HG02852 (cell line): ENCODE data around the gene SIPA1L3.
"Not testable (repeated sequence)": the region's sequence is repeated elsewhere in the genome, so short reads cannot be mapped to it uniquely, and the experiment has no call there.

ENCODE experiments used
- ATAC-seq: cut with Tn5 transposase; IDR thresholded peaks from one replicate; pipeline ENCODE4 v1.9.1; 2021; ENCODE audit warnings: mild to moderate bottlenecking, moderate library complexity; ENCODE audit not compliant: unreplicated experiment

The SIPA1L3 gene, protein sequence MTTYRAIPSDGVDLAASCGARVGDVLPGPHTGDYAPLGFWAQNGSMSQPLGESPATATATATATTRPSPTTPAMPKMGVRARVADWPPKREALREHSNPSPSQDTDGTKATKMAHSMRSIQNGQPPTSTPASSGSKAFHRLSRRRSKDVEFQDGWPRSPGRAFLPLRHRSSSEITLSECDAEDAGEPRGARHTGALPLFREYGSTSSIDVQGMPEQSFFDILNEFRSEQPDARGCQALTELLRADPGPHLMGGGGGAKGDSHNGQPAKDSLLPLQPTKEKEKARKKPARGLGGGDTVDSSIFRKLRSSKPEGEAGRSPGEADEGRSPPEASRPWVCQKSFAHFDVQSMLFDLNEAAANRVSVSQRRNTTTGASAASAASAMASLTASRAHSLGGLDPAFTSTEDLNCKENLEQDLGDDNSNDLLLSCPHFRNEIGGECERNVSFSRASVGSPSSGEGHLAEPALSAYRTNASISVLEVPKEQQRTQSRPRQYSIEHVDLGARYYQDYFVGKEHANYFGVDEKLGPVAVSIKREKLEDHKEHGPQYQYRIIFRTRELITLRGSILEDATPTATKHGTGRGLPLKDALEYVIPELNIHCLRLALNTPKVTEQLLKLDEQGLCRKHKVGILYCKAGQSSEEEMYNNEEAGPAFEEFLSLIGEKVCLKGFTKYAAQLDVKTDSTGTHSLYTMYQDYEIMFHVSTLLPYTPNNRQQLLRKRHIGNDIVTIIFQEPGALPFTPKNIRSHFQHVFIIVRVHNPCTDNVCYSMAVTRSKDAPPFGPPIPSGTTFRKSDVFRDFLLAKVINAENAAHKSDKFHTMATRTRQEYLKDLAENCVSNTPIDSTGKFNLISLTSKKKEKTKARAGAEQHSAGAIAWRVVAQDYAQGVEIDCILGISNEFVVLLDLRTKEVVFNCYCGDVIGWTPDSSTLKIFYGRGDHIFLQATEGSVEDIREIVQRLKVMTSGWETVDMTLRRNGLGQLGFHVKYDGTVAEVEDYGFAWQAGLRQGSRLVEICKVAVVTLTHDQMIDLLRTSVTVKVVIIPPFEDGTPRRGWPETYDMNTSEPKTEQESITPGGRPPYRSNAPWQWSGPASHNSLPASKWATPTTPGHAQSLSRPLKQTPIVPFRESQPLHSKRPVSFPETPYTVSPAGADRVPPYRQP (N-terminal part only)

DNA sequence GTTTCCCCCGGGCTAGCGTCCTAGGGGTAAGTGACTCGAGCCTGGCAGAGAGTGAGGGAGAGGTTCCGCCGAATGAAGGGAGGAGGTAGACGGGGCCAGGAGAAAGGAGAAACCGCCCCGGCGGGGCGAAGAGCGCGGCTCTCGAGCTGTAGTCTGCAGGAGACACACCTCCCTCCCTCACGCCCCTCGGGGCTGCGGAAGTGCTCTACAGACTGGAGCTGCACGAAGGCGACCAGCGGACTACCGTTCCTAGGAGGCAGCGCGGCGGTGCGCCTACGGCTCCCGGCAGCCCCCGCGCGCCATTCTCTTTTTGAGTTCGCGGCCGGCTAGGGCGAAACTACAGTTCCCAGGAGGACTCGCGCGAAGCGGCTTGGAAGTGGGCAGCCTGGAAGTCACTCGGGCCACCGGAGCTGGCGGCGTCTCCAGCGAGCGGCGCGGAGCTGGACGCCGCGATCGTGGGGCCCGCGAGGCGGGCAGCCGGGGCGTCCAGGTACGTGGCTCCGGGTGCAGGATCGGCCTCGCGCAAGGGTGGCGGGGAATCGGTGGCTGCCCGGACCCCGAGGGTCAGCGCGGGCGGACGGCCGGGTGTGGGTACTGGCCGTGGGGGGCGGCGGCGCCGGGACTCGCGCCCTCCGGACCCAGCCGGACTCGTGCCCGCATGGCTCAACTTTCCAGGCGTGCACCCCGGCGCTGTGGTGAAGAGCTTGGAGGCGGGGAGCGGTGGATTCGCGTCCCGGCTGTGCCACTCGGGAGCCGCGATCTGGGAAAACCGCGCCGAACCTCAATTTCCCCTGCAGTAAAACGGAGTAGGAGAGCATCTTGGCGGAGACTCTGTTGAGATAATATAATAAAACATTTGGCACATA lies at the start of gene SIPA1L3:
TSS of gene SIPA1L3 (plus strand) at position 340 of the 866 bp plus-strand sequence. CDS start 174,358 bp downstream, outside the sequence.
- ATAC-seq, result peak; percentile 80

DNA sequence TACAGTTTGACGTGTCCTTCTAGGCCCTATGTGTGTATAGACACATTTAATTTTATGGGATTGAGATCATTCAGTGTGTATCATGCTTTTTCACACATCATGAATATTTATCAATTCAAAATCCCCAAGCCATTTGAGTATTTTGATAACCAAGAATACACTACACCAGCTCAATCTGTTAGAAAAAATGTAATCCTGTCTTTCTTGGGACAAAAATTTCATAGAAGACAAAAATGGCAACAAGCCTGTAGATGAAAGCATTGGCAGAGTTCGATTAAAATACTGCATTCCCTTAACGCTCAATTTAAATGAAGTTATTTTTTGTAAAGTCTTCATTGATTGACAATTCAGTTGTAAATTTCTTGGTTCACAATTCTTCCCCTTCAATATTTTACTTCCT lies 42.5 kb upstream of the SIPA1L3 start:
- no peak for ATAC-seq

DNA sequence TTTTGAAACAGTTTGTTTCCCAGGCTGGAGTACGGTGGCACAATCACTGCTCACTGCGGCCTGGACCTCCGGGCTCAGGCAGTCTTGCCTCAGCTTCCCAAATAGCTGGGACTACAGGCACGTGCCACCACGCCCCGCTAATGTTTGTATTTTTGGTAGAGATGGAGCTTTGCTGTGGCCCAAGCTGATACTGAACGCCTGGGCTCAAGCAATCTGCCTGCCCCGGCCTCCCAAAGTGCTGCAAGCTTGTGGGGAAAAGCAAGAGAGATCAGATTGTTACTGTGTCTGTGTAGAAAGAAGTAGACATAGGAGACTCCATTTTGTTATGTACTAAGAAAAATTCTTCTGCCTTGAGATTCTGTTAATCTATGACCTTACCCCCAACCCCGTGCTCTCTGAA lies 41.1 kb upstream of the SIPA1L3 start:
- not testable (repeated sequence) for ATAC-seq

DNA sequence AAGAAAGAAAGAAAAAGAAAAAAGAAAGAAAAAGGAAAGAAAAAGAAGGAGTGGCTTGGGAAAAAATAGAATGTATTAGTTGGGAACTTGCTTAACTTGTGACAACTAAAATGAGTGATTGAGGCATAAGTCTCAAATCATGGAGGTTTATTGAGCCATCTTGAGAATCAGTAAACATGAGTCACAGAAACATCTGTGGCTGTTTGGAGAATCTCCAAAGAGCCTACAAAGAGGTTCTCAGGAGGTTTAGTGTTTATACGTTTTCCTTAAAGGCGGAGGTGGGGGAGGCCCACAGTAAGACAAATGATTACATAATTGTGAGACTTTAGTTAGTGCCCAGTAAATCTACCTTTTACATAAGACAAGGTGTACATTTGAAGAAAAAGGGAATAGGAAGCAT lies 39.2 kb upstream of the SIPA1L3 start:
- ATAC-seq, result no peak

DNA sequence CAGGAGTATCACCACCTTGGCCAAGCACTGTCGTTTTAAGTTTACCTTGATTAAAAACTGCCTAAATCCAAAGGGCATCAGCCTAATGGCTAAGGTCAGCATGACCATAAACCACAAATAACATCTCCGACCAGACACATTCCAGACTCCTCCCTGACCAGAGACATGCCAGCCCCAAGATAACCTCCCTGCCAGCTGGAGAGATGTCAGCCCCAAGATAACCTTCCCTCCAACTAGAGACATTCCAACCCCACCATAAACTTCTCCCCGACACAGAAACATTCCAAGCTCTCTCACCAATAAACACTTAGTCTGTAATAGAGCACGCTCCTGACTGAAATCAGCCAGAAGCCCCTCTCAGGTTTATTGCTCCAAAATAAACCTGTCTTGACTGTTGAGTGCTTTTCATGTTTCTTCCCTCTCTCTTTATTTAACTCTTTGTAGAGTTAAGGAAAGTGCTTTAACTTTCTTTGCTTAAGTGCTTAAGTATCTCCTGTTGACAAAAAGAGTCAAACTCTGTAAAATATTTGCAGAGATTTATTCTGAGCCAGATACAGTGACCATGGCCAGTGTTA lies 37.2 kb upstream of the SIPA1L3 start:
- no peak for ATAC-seq

DNA sequence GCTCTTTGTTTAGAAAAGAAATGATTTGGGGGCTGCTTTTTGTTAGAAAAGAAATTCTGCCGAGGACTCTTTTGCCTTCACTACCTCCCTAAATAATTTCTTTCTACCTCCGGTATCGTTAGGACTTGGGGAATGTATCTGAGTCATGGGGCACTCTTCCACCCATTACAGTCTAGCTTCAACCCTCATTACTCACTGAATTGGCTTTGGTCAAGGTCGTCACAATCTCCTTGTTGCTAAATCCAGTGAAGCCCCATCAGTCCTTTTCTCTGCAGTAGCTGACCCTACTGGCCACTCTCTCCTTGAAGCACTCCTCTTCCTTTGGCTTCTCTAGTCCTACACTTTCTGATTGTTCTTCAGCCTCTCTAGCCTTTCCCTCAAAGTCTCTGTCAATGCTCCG lies 34.6 kb upstream of the SIPA1L3 start:
- ATAC-seq, result no peak

DNA sequence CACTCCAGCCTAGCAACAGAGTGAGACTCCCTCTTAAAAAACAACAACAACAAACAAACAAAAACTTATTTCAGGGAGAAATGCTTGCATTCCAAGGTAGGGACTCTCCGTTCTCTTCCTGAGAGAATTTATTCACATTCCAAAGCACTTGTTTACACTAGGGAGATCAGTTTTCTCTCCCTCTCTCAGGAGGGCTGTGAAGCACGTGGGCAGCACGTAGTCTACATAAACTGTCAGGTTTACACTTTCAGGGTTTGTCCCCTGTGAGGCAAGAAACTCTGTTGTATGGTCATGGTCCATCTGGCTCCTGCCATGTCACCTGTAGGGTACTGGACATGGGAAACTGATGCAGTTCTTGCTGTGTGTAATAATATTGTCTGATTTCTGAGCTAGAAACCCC lies 32.2 kb upstream of the SIPA1L3 start:
- no peak for ATAC-seq

DNA sequence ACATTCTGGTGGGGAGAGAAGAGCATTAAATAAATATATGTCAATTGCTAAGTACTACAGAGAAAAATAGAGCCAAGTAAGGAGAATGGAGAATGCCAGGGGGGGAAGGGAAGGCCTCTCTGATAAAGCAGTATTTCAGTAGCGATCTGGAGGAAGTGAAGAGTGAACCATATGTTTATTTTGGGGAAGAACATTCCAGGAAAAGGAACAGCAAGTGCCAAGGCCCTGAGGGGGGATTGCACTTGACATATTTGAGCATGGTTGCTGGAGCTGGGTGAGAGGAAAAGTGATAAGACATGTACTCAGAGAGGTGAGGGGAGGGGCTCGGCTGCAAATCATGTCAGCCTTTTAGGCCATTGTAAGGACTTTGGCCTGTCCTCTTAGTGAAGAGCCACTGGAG lies 31.0 kb upstream of the SIPA1L3 start:
- ATAC-seq, result no peak

DNA sequence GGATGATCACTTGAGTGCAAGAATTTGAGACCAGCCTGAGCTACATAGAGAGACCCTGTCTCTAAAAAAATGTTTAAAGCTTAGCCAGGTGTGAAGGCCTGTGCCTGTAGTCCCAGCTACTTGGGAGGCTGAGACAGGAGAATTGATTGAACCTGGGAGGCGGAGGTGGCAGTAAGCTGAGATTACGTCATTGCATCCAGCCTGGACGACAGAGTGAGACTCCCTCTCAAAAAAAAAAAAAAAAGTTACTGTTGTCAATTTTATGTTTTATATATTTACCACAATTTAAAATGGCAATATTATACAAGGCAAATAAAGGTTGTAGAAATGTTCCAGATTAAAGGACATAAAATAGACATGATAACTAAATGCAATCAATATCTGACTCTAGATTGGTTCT lies 29.9 kb upstream of the SIPA1L3 start:
- ATAC-seq, result no peak

DNA sequence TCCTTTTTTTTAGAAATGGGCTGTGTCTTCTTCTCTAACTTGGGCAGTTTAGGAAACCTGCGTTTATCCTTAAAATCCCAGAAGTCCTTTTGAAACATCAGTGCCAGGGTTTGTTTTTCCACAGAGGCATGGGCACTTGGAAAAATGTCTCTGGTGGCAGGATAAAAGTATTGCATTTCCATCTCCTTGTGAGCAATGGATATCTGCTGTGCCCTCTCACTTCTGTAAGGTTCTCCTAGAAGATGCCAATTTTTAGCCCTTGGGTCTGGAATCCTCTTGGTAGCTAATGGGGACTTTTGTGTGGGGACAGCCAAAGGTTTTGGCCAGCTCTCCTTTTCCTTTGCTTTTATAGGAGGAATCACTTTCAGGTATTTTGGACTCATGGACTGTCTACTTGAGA lies 21.6 kb upstream of the SIPA1L3 start:
- no peak for ATAC-seq

DNA sequence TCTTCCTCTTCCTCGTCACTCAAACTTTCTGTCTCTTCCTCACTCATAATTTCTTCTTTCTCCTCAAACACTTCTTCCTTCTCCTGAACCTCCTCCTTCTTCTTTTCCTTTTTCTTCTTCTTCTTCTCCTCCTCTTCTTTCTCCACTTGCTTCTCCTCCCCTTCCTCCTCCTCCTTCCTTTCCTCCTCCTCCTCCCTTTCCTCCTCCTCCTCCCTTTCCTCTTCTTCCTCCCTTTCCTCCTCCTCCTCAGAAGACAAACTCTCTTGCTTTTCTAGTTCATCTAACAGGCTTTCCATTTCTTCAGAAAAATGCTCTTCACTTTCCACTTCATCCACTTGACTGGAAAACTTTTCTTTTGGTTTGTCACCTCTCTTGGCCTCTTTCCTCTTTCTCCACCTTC lies 20.4 kb upstream of the SIPA1L3 start:
- ATAC-seq, result no peak

DNA sequence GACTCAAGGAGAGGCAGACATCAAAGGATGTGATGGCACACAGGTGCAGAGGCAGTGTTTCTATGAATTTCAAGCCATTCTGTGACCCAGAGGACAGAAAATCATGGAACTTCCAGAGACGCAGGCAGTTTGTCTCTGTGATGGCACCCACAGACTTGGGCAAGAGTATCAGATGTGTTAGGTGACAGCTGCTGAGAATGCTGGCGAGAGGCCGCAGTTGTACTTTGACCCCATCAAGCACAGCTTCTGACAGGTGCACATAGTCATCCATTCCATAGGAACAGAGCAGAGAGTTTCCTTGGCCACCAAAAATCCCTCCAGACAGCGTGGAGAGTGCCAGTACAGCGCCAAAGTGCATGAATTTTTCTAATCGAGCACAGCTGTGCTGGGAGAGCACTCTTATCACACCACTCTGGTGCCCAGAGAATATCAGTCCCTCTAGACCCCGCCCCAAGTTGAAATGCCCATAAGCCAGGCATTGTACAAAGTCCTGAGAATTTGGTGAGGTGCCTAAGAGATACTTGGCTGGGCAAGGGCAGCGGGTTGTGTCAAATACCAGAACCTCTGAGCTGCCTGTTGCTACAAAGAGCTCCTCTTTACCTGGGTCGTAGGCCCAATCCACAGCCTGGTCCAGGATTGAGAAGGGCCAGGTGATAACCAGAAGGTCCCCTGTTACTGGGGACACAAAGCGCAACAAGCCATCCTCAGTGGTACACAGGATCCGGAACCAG lies 13.0 kb upstream of the SIPA1L3 start:
- no peak for ATAC-seq

DNA sequence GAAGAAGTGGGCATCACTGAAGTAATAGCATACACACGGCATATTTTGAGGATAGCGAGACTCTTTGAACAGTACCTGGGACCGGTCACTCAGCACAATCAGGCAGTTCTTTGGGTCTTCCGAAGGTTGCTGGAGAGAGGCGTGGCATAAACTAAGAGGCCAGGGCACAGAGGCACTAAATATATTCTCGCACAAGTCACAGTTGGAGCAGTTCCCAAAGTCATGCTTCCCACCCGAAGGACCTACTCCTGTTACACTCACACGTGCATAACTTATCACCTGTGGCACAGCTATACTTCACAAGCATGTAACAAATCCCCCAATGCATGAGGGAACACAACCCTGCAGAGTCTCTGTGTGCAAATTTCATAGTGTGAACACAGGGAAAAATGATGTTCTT lies 10.8 kb upstream of the SIPA1L3 start:
- no peak for ATAC-seq

DNA sequence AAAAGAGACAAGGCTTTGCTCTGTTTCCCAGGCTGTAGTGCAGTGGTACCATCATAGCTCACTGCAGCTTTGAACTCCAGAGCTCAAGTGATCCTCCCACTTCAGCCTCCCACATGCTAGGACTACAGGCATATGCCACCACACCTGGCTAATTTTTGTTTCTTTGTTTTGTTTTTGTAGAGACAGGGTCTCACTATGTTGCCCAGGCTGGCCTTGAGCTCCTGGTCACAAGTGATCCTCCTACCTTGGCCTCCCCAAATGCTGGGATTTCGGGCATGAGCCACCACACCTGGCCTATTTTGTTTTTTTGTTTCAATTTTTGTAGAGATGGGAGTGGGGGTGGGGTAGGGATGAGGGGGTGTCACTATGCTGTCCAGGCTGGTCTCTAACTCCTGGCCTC lies 7.6 kb upstream of the SIPA1L3 start:
- ATAC-seq, result no peak

DNA sequence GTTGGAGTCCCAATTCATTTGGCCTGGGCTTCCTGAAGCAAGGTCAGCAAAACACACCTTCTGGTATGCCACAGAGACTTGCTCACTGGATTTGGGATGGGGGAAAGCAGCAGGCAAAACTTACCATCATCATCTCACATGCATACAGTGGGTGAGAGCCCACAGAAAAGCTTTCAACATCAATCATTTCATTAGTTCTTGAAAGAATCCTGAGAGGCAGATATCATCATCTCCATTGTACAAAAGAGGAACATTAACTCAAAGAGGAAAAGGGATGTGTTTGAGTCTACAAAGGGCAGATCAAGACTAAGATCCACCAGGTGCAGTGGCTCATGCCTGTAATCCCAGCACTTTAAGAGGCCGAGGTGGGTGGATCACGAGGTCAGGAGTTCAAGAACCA lies 7.0 kb upstream of the SIPA1L3 start:
- no peak for ATAC-seq

DNA sequence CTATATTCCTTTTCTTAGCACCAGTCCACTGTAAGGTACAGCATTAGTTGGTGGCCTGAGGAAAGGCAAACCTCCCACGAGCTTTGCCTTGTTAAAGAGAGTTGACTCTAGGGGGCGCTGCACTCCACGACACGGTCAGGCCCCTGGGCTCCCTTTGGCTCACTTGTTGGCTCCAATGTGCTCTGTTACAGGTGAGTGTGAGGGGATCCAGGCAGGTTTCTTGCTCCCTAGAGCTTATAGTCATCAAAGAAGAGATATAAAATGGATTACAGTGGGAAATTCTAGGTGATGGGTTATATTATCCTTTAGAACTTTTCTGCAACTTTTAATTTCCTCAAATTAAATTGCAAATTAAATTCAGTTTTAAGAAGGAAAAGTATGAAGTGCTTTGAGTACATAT lies 4.3 kb upstream of the SIPA1L3 start:
- no peak for ATAC-seq

DNA sequence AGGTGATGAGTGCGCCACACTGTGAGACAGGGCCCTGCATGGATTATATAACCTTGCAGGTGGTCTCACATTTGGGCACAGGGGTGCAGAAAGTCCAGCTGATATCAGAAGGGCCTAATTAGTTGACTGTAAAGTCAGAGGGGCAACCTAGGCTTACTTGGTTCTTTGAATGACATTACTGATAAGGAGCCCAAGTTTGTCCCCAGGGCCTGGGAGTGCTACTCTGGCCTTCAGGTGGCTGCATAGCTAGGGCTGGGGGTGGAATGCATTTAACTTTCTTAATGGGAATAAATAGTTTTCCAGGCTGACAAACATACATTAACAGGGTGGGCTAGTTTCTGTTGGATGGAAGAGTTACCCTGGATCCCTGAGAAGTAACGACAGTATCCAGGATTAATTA lies 3.9 kb upstream of the SIPA1L3 start:
- ATAC-seq, result no peak

DNA sequence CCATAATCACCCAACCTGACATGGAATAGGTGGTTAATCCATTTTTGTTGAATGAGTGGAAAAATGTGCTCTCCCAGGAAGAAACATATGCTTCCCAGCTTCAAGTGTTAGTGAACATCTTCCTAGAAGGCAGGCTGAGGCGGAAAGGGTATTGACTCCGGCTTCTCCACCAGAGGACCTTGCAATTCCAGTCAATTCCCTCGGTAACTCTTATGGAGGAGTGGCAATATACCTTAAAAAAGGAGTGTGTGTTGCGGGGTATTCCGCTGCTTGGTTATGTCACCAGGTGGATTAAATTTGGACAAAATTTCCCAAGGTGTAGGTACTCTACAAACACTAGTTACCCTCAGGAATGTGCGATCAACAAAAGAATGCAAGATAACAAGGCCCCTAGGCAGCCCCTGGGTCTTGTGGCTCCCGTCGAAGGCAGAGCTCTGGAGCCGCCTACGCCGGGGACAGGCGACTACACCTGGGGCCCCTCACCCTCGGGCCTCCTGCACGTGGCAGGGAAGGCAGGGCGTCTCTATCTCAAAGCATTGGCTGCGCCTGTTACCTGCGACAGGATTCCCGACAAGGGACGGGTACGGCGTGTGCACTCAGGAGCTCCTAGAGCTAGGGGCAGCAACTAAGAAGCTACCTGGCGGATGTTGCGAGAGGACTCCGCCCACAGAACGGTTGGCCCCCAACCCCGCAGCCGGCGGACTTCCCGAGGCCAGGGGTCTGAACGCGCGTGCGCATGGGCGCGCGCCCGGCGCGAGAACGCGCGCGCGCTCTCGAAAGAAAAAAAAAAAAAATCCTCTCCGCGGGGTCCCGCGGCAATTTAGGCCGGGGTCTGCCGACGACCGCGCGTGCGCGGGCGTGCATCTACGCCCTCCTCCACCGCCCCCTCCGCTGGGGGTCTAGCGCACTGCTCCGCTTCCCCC lies 801 bp upstream of the SIPA1L3 start, which contains the start of gene WDR87:
TSS of gene WDR87 (minus strand) at position 649 of the 923 bp plus-strand sequence. CDS start 8,355 bp downstream, outside the sequence.
- ATAC-seq, result peak; percentile 23
